IMR-90 (cell line): ENCODE measurements around the gene FOXK1. TPM values are rescaled to one million over a fixed set of nuclear protein-coding genes. Genes with fewer than 3 reads are reported as not detected.

ENCODE experiments used
- ATAC-seq: fragments of 200-7000 bp; cut with Tn5 transposase; 2 replicates; pipeline ENCODE4 v1.9.1; 2020; ENCODE audit warnings: low read depth, mild to moderate bottlenecking, moderate library complexity
- BruUV-seq: library from RNA; stranded (reverse); fragments of 400-500 nt; replicated peaks from 2 replicates; lab custom pipeline; 2021; lab: Mats Ljungman, UMichigan
- CTCF ChIA-PET: fragments of 300-600 bp; formaldehyde crosslinking; extraction: SDS; loops from one replicate; lab custom pipeline; 2021; ENCODE audit warnings: antibody characterized with exemption; lab: Yijun Ruan, JAX
- POLR2A ChIA-PET: fragments of 300-600 bp; sonication (Branson Sonifier 250); formaldehyde crosslinking; loops from one replicate; lab custom pipeline; 2022; ENCODE audit warnings: antibody characterized with exemption; ENCODE audit not compliant: unreplicated experiment; lab: Charles Lee
- DNase-seq: peaks from one replicate; pipeline ENCODE4 v3.0.0; 2013
- H2AFZ ChIP-seq: replicated peaks from 2 replicates; pipeline ENCODE3; 2013; ENCODE audit warnings: low read length, mild to moderate bottlenecking; ENCODE audit not compliant: poor library complexity
- H2AK5ac ChIP-seq: 2 replicates; pipeline ENCODE4 v1.6.1; 2013; ENCODE audit warnings: low read depth, low read length, inconsistent platforms
- H2AK9ac ChIP-seq: replicated peaks from 2 replicates; pipeline ENCODE3; 2013; ENCODE audit warnings: mild to moderate bottlenecking, low read depth, low read length, moderate library complexity; ENCODE audit not compliant: poor library complexity
- H2BK120ac ChIP-seq: 2 replicates; pipeline ENCODE4 v1.6.1; 2013; ENCODE audit warnings: low read depth, low read length, inconsistent platforms
- H2BK15ac ChIP-seq: 3 replicates; pipeline ENCODE4 v1.6.1; 2013; ENCODE audit warnings: low read depth, low read length, inconsistent platforms
- H2BK20ac ChIP-seq: 2 replicates; pipeline ENCODE4 v1.6.1; 2013; ENCODE audit warnings: low read depth, mild to moderate bottlenecking, inconsistent platforms, low read length, moderate library complexity
- H2BK5ac ChIP-seq: 2 replicates; pipeline ENCODE4 v1.6.1; 2013; ENCODE audit warnings: mild to moderate bottlenecking, low read depth, low read length, inconsistent platforms; ENCODE audit not compliant: poor library complexity, severe bottlenecking
- H3K14ac ChIP-seq: replicated peaks from 2 replicates; pipeline ENCODE4 v1.6.1; 2013; ENCODE audit warnings: low read depth, low read length, inconsistent platforms
- H3K18ac ChIP-seq: 2 replicates; pipeline ENCODE4 v1.6.1; 2013; ENCODE audit warnings: low read depth, low read length, control low read depth
- H3K23ac ChIP-seq: 2 replicates; pipeline ENCODE4 v1.6.1; 2013; ENCODE audit warnings: low read depth, low read length, inconsistent platforms
- H3K27ac ChIP-seq: 2 replicates; pipeline ENCODE4 v1.5.1; 2013; ENCODE audit warnings: mild to moderate bottlenecking, control low read depth, low read length; ENCODE audit not compliant: insufficient read depth
- H3K27me3 ChIP-seq: 2 replicates; pipeline ENCODE4 v1.6.1; 2013; ENCODE audit warnings: low read length; ENCODE audit not compliant: control insufficient read depth, insufficient read depth
- H3K36me3 ChIP-seq: 2 replicates; pipeline ENCODE4 v1.6.1; 2013; ENCODE audit warnings: low read length, mixed read lengths; ENCODE audit not compliant: control insufficient read depth, insufficient read depth
- H3K4ac ChIP-seq: 2 replicates; pipeline ENCODE4 v1.6.1; 2013; ENCODE audit warnings: low read depth, low read length, inconsistent platforms
- H3K4me1 ChIP-seq: 2 replicates; pipeline ENCODE4 v1.6.1; 2013; ENCODE audit warnings: low read length, mixed read lengths; ENCODE audit not compliant: control insufficient read depth, insufficient read depth
- H3K4me2 ChIP-seq: 2 replicates; pipeline ENCODE4 v1.6.1; 2013; ENCODE audit warnings: low read depth, mild to moderate bottlenecking, control low read depth, low read length, moderate library complexity
- H3K4me3 ChIP-seq: 2 replicates; pipeline ENCODE4 v1.5.1; 2013; ENCODE audit warnings: low read depth, mild to moderate bottlenecking, control low read depth, low read length, moderate library complexity; ENCODE audit not compliant: insufficient read depth
- H3K56ac ChIP-seq: 2 replicates; pipeline ENCODE4 v1.6.1; 2013; ENCODE audit warnings: low read length, inconsistent platforms; ENCODE audit not compliant: insufficient read depth; ENCODE audit errors: extremely low read depth
- H3K79me1 ChIP-seq, 2 experiments: 2 replicates each; pipeline ENCODE4 v1.6.1; 2013; ENCODE audit warnings: low read length in 2 of 2, inconsistent platforms in 1 of 2, low read depth in 1 of 2
- H3K9ac ChIP-seq: 2 replicates; pipeline ENCODE4 v1.6.1; 2013; ENCODE audit warnings: low read depth, low read length, control low read depth
- H3K9me1 ChIP-seq: 2 replicates; pipeline ENCODE4 v1.6.1; 2013; ENCODE audit warnings: low read length, inconsistent platforms; ENCODE audit not compliant: insufficient read depth
- H3K9me3 ChIP-seq: 2 replicates; pipeline ENCODE4 v1.6.1; 2013; ENCODE audit warnings: low read length; ENCODE audit not compliant: control insufficient read depth, insufficient read depth
- H4K20me1 ChIP-seq: 2 replicates; pipeline ENCODE4 v1.6.1; 2013; ENCODE audit warnings: low read length, inconsistent platforms; ENCODE audit not compliant: insufficient read depth
- H4K5ac ChIP-seq: 2 replicates; pipeline ENCODE4 v1.6.1; 2013; ENCODE audit warnings: mild to moderate bottlenecking, low read depth, low read length, control low read depth
- H4K8ac ChIP-seq, 2 experiments: 2 replicates each; pipeline ENCODE4 v1.6.1; 2013; ENCODE audit warnings: low read depth in 2 of 2, low read length in 2 of 2, control low read depth in 1 of 2, inconsistent platforms in 1 of 2
- H4K91ac ChIP-seq: 2 replicates; pipeline ENCODE4 v1.6.1; 2013; ENCODE audit warnings: low read depth, low read length, inconsistent platforms; ENCODE audit not compliant: insufficient read depth
- BHLHE40 ChIP-seq: fragments of 150-350 bp; IDR thresholded peaks from 2 replicates; pipeline ENCODE4 v1.6.1; 2016; ENCODE audit warnings: mild to moderate bottlenecking, low read depth, low read length
- CEBPB ChIP-seq: IDR thresholded peaks from 2 replicates; pipeline ENCODE4 v1.6.1; 2012; ENCODE audit warnings: low read depth, low read length, improper control_type of control experiment
- FOS ChIP-seq: fragments of 150-350 bp; IDR thresholded peaks from 2 replicates; pipeline ENCODE4 v1.6.1; 2016; ENCODE audit warnings: low read depth, low read length
- MAZ ChIP-seq: IDR thresholded peaks from 2 replicates; pipeline ENCODE4 v1.6.1; 2012; ENCODE audit warnings: low read depth, mild to moderate bottlenecking, low read length, improper control_type of control experiment, moderate library complexity, borderline replicate concordance
- NFE2L2 ChIP-seq: fragments of 150-350 bp; IDR thresholded peaks from 2 replicates; pipeline ENCODE4 v1.6.1; 2016; ENCODE audit warnings: low read depth, mild to moderate bottlenecking, low read length
- POLR2A ChIP-seq: IDR thresholded peaks from 2 replicates; pipeline ENCODE4 v1.6.1; 2012; ENCODE audit warnings: mild to moderate bottlenecking, low read depth, low read length
- RAD21 ChIP-seq: IDR thresholded peaks from 2 replicates; pipeline ENCODE4 v1.6.1; 2012; ENCODE audit warnings: low read length, improper control_type of control experiment
- RCOR1 ChIP-seq: IDR thresholded peaks from 2 replicates; pipeline ENCODE4 v1.6.1; 2012; ENCODE audit warnings: mild to moderate bottlenecking, low read length, improper control_type of control experiment; ENCODE audit not compliant: insufficient replicate concordance
- RFX5 ChIP-seq: IDR thresholded peaks from 2 replicates; pipeline ENCODE4 v1.8.0; 2012; ENCODE audit warnings: low read depth, mild to moderate bottlenecking, low read length, moderate library complexity
- WGBS, 2 experiments: methylation state at CpG; one replicate each; pipeline versions ENCODE4 v1.1.5 to v1.1.7; 2013; ENCODE audit warnings: missing lambda C conversion rate in 2 of 2; ENCODE audit not compliant: insufficient read length in 1 of 2; ENCODE audit errors: extremely low coverage in 2 of 2; 5-methylcytosine and 5-hydroxymethylcytosine counted together
- dilution Hi-C: fragments of 300-500 bp; cut with HindIII; formaldehyde crosslinking; loops from one replicate; pipeline ENCODE4 v1.14.3; 2018; ENCODE audit warnings: low sequenced_read_pairs; ENCODE audit not compliant: unreplicated experiment
- in situ Hi-C: fragments of 300-500 bp; cut with MboI; formaldehyde crosslinking; loops from 3 replicates; pipeline ENCODE4 v1.14.3; 2019; ENCODE audit warnings: low sequenced_read_pairs, inconsistent platforms, mixed read lengths
- intact Hi-C: fragments of 100-400 bp; cut with micrococcal nuclease; formaldehyde crosslinking; loops from 2 replicates; pipeline ENCODE4 v1.10.0; 2022
- polyA plus RNA-seq, 3 experiments: library from polyadenylated mRNA; depleted of rRNA; stranded (reverse); fragments of >200 nt; gene quantifications; 2 replicates each; pipeline ENCODE4 v1.2.3, GENCODE V29; 2012; ENCODE audit warnings: low replicate concordance in 1 of 3
- total RNA-seq: library from RNA; depleted of rRNA; stranded (reverse); fragments of >200 nt; gene quantifications from 2 replicates; pipeline ENCODE4 v1.2.3, GENCODE V29; 2012

The FOXK1 gene
- total and polyA plus RNA-seq, 2 of the 4 experiments (the other 2 are of a cell fraction) = 4.3 to 8.8 TPM

GRCh38 chr7:4737300-4737699, 55.2 kb downstream of the FOXK1 start:
- no peak overlapping the region for H3K18ac ChIP-seq
- peak overlapping the region; percentile 86 for H2AK5ac ChIP-seq
- dilution Hi-C loops = no loop called here
- no peak overlapping the region for H3K4me3 ChIP-seq
- in situ Hi-C loops = no loop called here
- H4K5ac ChIP-seq = no peak overlapping the region
- no peak overlapping the region for H3K4me2 ChIP-seq
- peak overlapping the region; percentile 10; the same call in 1 of the 2 replicates for H3K27ac ChIP-seq
- no peak overlapping the region for H2BK15ac ChIP-seq
- H3K27me3 ChIP-seq = no peaks in the 10 kb centered on the region
- no peak for TF ChIP-seq FOS
- TF ChIP-seq NFE2L2 = no peak
- no peak for TF ChIP-seq MAZ
- TF ChIP-seq POLR2A = no peak
- no peak for TF ChIP-seq RFX5
- no peak for TF ChIP-seq RAD21
- TF ChIP-seq RCOR1 = no peak
- TF ChIP-seq CEBPB = no peak
- no peak for TF ChIP-seq BHLHE40
- peak overlapping the region; percentile 60 for H3K4ac ChIP-seq
- H3K9ac ChIP-seq = no peak overlapping the region
- H3K9me1 ChIP-seq = peaks cover 20% of the 10 kb centered on the region
- no peak overlapping the region for H3K14ac ChIP-seq
- BruUV-seq = no TSS peak
- ChIA-PET POLR2A (no interaction called here), CTCF (no interaction called here)
- H2BK5ac ChIP-seq = peak overlapping the region; percentile 18
- H2BK20ac ChIP-seq = no peak overlapping the region
- peak overlapping the region; percentile 51 for H2AFZ ChIP-seq
- WGBS, 2 experiments = 94% methylated on average over 6 of the region's 15 CpGs; no CpG with 5 or more reads in 1 of the 2 experiments
- H3K23ac ChIP-seq = 0 out of 2 replicates have a peak overlapping the region, but pooled peaks have one; percentile 34
- ATAC-seq (no peak), DNase-seq (no peak)
- H2AK9ac ChIP-seq = peak overlapping the region; percentile 79
- H3K79me1 ChIP-seq = peaks cover 31 to 81% of the 10 kb centered on the region in 2 experiments
- peak overlapping the region in 1 of 2 experiments; percentile 52; a peak in 2 of 4 replicates for H4K8ac ChIP-seq
- peaks cover 19% of the 10 kb centered on the region for H4K20me1 ChIP-seq
- H3K36me3 ChIP-seq = peaks cover 29% of the 10 kb centered on the region
- H2BK120ac ChIP-seq = no peak overlapping the region; the same call in 1 of the 2 replicates
- H4K91ac ChIP-seq = peak overlapping the region; percentile 22; the same call in 1 of the 2 replicates
- H3K56ac ChIP-seq = no peak overlapping the region
- intact Hi-C loops = no loop called here
- no peaks in the 10 kb centered on the region for H3K9me3 ChIP-seq
- H3K4me1 ChIP-seq = peaks cover 12% of the 10 kb centered on the region
